Heart left ventricle (tissue), 16 donors: Measurements from ENCODE around the gene EWSR1. TPM values are rescaled to one million over a fixed set of nuclear protein-coding genes. Genes with fewer than 3 reads are reported as not detected.

ENCODE experiments used
- ATAC-seq, 4 donors: fragments of 200-7000 bp; cut with Tn5 transposase; one replicate each; pipeline ENCODE4 v1.9.1; 2020 to 2022; ENCODE audit warnings: moderate library complexity in 4 of 4, mild to moderate bottlenecking in 3 of 4, moderate number of reproducible peaks in 1 of 4
- DNase-seq, 5 donors: peaks; one replicate each; pipeline ENCODE4 v3.0.0-alpha.2; 2020
- H3K27ac ChIP-seq, 12 donors: fragments of 200-600 bp; sonication (generic) in 4 of 12; one replicate each; pipeline versions ENCODE4 v1.5.0 to v1.8.0; 2016 to 2022; ENCODE audit warnings: mild to moderate bottlenecking in 2 of 12
- H3K27me3 ChIP-seq, 9 donors: fragments of 200-600 bp; sonication (generic) in 2 of 9; one replicate each; pipeline versions ENCODE4 v1.5.1 to v1.8.0; 2016 to 2022; ENCODE audit warnings: mild to moderate bottlenecking in 3 of 9
- H3K36me3 ChIP-seq, 9 donors: fragments of 200-600 bp; sonication (generic) in 2 of 9; one replicate each; pipeline versions ENCODE4 v1.5.0 to v1.8.0; 2018 to 2022; ENCODE audit warnings: mild to moderate bottlenecking in 2 of 9
- H3K4me1 ChIP-seq, 12 donors: fragments of 200-600 bp; sonication (generic) in 4 of 12; one replicate each; pipeline versions ENCODE4 v1.5.0 to v1.8.0; 2016 to 2022; ENCODE audit warnings: mild to moderate bottlenecking in 3 of 12
- H3K4me3 ChIP-seq, 12 donors: fragments of 200-600 bp; sonication (generic) in 4 of 12; one replicate each; pipeline versions ENCODE4 v1.5.0 to v1.8.0; 2017 to 2022; ENCODE audit warnings: mild to moderate bottlenecking in 9 of 12, moderate library complexity in 4 of 12
- H3K9me3 ChIP-seq, 12 donors: fragments of 200-600 bp; sonication (generic) in 4 of 12; one replicate each; pipeline versions ENCODE4 v1.5.0 to v1.8.0; 2016 to 2022; ENCODE audit warnings: mild to moderate bottlenecking in 1 of 12
- CTCF ChIP-seq, 12 donors: fragments of 200-600 bp; sonication (generic) in 4 of 12; IDR thresholded peaks; one replicate each; pipeline versions ENCODE4 v1.5.0 to v1.8.0; 2018 to 2022; ENCODE audit warnings: antibody characterized with exemption in 12 of 12, mild to moderate bottlenecking in 5 of 12
- POLR2A ChIP-seq, 2 donors: fragments of 450-650 bp; IDR thresholded peaks; one replicate each; pipeline ENCODE4 v1.6.1; 2017; ENCODE audit warnings: antibody characterized with exemption in 2 of 2, mild to moderate bottlenecking in 2 of 2, moderate library complexity in 2 of 2
- WGBS, 4 donors: extraction: QIAGEN DNeasy Blood & Tissue Kit in 2 of 4; methylation state at CpG; one replicate each; pipeline versions ENCODE4 v1.1.5 to v1.1.7; 2013 to 2018; 5-methylcytosine and 5-hydroxymethylcytosine counted together
- intact Hi-C, 10 donors: fragments of 100-400 bp; cut with DNase I; formaldehyde crosslinking; loops; one replicate each; pipeline versions ENCODE4 v1.11.1 to v1.14.2; 2022
- polyA plus RNA-seq, 2 donors: library from polyadenylated mRNA; stranded (reverse); fragments of 200-250 nt; gene quantifications; one replicate each; pipeline ENCODE4 v1.2.3, GENCODE V29; 2013
- total RNA-seq, 9 donors: library from RNA; depleted of rRNA in 2 of 9; stranded (reverse); fragments of >200 nt in 2 of 9; fragmentation: NEBNext Ultra II Directional in 3 of 9; extraction: Animal tissue kit (Norgen Biotek cat#: 25700) in 3 of 9; gene quantifications; one replicate each; pipeline versions ENCODE4 v1.1.0 to v1.2.4, GENCODE V29; 2016 to 2023
- donor health status: ischemic (EF 13 %, LVEDD 7.1; RV severe dilation, severe dysfunction).
- donor health status: healthy with polysubstance abuse.
- donor health status: DM: no; HTN: yes; CAD: no.
- donor health status: DM: no; HTN: no; CAD: no.
- donor health status: ischemic (EF 25% LVEDD 6.9; RV normal size, moderate dysfunction).
- donor health status: ischemic (EF 25% LVEDD 5.7; RV mildly dilated, moderate dysfunction).
- donor health status: healthy.
- donor health status: DM: yes; HTN: yes; CAD: no.
- donor health status: ischemic (EF 35%, LVEDD 5.7; RV mildly dilated, moderate dysfunction).
- donor health status: nonischemic (EF 11% LVEDD 7.7; RV severe dilation, severe dysfunction).
- donor health status: DM: yes; HTN: yes; CAD: no.
- donor health status: PGD.
- donor health status: ischemic (EF 29% LVEDD 5.4; RV normal size, mild dysfunction).
- donor health status: nonischemic (EF 23%, LVEDD 6.1; RV moderate dilation, normal function).

Gene EWSR1
- total and polyA plus RNA-seq, 11 donors, result 94.3 to 202 (median 138) TPM

GRCh38 chr22:29325356-29325755, 57.3 kb downstream of the EWSR1 start:
- TF ChIP-seq CTCF (IDR thresholded peaks at IDR 0.05) (no peak), POLR2A (IDR thresholded peaks at IDR 0.05) (no peak)
- no peak for DNase-seq

DNA sequence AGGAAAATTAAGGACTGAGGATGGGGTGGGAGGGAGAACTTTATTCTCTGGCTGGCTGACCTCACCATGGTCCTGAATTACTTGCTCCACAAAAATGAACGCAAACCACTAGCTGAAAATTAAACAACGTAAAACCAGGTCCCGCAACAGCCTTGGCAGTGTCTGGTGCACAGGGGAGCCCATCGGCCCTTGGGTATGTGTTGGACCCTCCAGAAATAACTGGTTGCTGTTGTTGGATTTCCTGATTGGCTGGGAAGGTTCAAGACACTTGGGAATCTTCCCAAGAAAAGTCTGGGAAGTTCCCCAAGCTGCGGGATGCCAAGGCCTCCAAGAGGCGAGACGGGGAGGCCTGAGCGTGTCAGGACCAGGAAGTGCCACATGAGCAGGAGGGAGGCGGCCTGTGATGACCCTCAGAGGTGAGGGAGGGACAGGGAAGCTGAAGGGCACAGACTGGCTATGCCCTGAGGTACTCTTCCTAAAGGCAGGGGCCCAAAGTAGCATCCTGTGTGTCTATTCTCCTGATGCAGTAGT, 57.8 kb downstream of the EWSR1 start:
- Histone ChIP-seq H3K27me3 (no peaks in the 10 kb centered on the region), H3K4me1 (peaks cover 0 to 5% (median 0%) of the 10 kb centered on the region in 12 donors), H3K27ac (no peak overlapping the region), H3K9me3 (no peaks in the 10 kb centered on the region), H3K4me3 (no peak overlapping the region), H3K36me3 (peaks cover 0 to 49% (median 30%) of the 10 kb centered on the region in 9 donors)
- 41 to 69% (median 61%) methylated on average over 9 of the region's 9 CpGs for WGBS, 4 donors
- DNase-seq, result peak in 1 of 5 donors; percentile 10
- intact Hi-C loops, result no loop called here
- TF ChIP-seq CTCF (IDR thresholded peaks at IDR 0.05) (no peak), POLR2A (IDR thresholded peaks at IDR 0.05) (no peak)
- no peak for ATAC-seq

More at GRCh38 chr22:29325356-29325755, 57.3 kb downstream of the EWSR1 start:
- H3K36me3 ChIP-seq, result peaks cover 0 to 46% (median 25%) of the 10 kb centered on the region in 9 donors
- no peak for ATAC-seq
- WGBS, 4 donors, result 78 to 83% (median 81%) methylated on average over 8 of the region's 8 CpGs
- H3K27ac ChIP-seq, result no peak overlapping the region
- intact Hi-C loops, result no loop called here
- H3K9me3 ChIP-seq, result no peaks in the 10 kb centered on the region
- no peak overlapping the region for H3K4me3 ChIP-seq
- H3K4me1 ChIP-seq, result peaks cover 0 to under 1% (median 0%) of the 10 kb centered on the region in 12 donors
- H3K27me3 ChIP-seq, result no peaks in the 10 kb centered on the region

DNA sequence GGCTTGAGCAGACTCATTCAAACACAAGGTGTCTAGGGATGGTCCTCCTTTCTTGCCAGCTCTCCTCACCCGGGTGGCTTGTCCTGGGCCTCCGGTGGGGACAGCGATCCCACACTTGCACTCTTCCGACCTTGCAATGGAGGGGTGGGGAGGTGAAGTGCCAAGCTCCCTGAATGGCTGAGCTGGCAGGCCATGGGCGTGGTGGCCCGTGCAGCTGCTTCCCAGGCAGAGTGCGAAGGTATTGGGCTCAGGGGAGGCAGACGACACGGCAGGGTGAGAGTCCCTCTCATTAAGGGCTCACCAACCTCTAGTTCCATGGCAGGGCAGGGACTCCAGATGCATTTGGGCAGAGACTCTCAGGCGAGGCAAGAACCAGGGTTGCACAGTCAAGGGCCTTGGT, 58.4 kb downstream of the EWSR1 start:
- Histone ChIP-seq H3K4me1 (peaks cover 0 to 10% (median 0%) of the 10 kb centered on the region in 12 donors), H3K4me3 (no peak overlapping the region), H3K27me3 (no peaks in the 10 kb centered on the region), H3K9me3 (no peaks in the 10 kb centered on the region), H3K36me3 (peaks cover 0 to 56% (median 33%) of the 10 kb centered on the region in 9 donors), H3K27ac (no peak overlapping the region)
- intact Hi-C loops, result no loop called here
- ATAC-seq (no peak), DNase-seq (peak in 1 of 5 donors; percentile 18)
- 91 to 95% (median 94%) methylated on average over 6 to 10 of the region's 10 CpGs for WGBS, 4 donors
- TF ChIP-seq CTCF (IDR thresholded peaks at IDR 0.05) (no peak), POLR2A (IDR thresholded peaks at IDR 0.05) (no peak)

- H3K27ac ChIP-seq, result no peak overlapping the region
- peaks cover 0 to 63% (median 36%) of the 10 kb centered on the region in 9 donors for H3K36me3 ChIP-seq
- H3K4me3 ChIP-seq, result no peak overlapping the region
- DNase-seq, result peak in 2 of 5 donors; percentile 19 to 46
- no peaks in the 10 kb centered on the region for H3K9me3 ChIP-seq
- H3K27me3 ChIP-seq, result no peaks in the 10 kb centered on the region
- intact Hi-C loops, result no loop called here
- ATAC-seq, result peak in 1 of 4 donors; percentile 6
- peaks cover 0 to 10% (median 0%) of the 10 kb centered on the region in 12 donors for H3K4me1 ChIP-seq
- WGBS, 4 donors, result 73 to 90% (median 86%) methylated on average over 8 to 15 of the region's 15 CpGs
- TF ChIP-seq CTCF (IDR thresholded peaks at IDR 0.05) (no peak), POLR2A (IDR thresholded peaks at IDR 0.05) (no peak)
Measured at GRCh38 chr22:29327089-29327764, 59.2 kb downstream of the EWSR1 start.
